ENCODE results near the gene PWWP2A. TPM values are rescaled to one million over a fixed set of nuclear protein-coding genes. Genes with fewer than 3 reads are reported as not detected.
"Not testable (repeated sequence)": the region's sequence is repeated elsewhere in the genome, so short reads cannot be mapped to it uniquely, and the experiment has no call there.

Gene PWWP2A
- total RNA-seq, 1 donor from 2014 or later, result 27.0 TPM

GRCh38 chr5:160165137-160166068, 46.2 kb upstream of the PWWP2A start:
- intact Hi-C loops (cut with DNase I), result no loop called here
- Histone ChIP-seq H3K27ac (peak overlapping the region; percentile 79), H3K9me3 (no peaks in the 10 kb centered on the region), H3K36me3 (no peaks in the 10 kb centered on the region), H3K27me3 (ENCODE audit: low read depth) (no peaks in the 10 kb centered on the region), H3K4me1 (peaks cover 24% of the 10 kb centered on the region), H3K4me3 (peak overlapping the region; percentile 15)
- TF ChIP-seq, protein P1, sequence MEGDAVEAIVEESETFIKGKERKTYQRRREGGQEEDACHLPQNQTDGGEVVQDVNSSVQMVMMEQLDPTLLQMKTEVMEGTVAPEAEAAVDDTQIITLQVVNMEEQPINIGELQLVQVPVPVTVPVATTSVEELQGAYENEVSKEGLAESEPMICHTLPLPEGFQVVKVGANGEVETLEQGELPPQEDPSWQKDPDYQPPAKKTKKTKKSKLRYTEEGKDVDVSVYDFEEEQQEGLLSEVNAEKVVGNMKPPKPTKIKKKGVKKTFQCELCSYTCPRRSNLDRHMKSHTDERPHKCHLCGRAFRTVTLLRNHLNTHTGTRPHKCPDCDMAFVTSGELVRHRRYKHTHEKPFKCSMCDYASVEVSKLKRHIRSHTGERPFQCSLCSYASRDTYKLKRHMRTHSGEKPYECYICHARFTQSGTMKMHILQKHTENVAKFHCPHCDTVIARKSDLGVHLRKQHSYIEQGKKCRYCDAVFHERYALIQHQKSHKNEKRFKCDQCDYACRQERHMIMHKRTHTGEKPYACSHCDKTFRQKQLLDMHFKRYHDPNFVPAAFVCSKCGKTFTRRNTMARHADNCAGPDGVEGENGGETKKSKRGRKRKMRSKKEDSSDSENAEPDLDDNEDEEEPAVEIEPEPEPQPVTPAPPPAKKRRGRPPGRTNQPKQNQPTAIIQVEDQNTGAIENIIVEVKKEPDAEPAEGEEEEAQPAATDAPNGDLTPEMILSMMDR (IDR thresholded peaks at IDR 0.05), result no peak
- ATAC-seq (peak; percentile 93), DNase-seq (peak; percentile 89)

GRCh38 chr5:160162910-160163309, 43.7 kb upstream of the PWWP2A start:
- intact Hi-C loops (cut with DNase I), result no loop called here
- ATAC-seq (no peak), DNase-seq (no peak)
- TF ChIP-seq, protein P1 (IDR thresholded peaks at IDR 0.05), result no peak
- no peak overlapping the region for H3K4me3 ChIP-seq
- peaks cover 24% of the 10 kb centered on the region for H3K4me1 ChIP-seq
- no peaks in the 10 kb centered on the region for H3K36me3 ChIP-seq
- no peaks in the 10 kb centered on the region for H3K9me3 ChIP-seq
- no peaks in the 10 kb centered on the region for H3K27me3 ChIP-seq (ENCODE audit: low read depth)
- no peak overlapping the region for H3K27ac ChIP-seq

DNA sequence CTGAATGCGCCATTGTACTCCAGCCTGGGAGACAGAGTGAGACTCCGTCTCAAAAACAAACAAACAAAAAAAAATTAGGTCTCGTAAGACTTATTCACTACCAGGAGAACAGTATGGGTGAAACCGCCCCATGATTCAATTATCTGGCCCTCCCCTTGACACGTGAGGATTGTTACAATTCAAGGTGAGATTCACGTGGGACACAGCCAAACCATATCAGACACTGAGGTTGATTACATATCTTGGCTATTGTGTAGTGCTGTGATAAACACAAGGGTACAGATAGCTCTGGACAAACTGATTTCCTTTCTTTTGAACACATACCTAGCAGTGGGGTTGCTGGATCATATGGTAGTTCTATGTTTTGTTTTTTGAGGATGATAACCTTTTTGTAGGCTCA, 42.4 kb upstream of the PWWP2A start:
- Histone ChIP-seq H3K9me3 (no peaks in the 10 kb centered on the region), H3K27ac (no peak overlapping the region), H3K27me3 (ENCODE audit: low read depth) (no peaks in the 10 kb centered on the region), H3K4me3 (no peak overlapping the region), H3K4me1 (peaks cover 23% of the 10 kb centered on the region), H3K36me3 (no peaks in the 10 kb centered on the region)
- no peak for DNase-seq
- TF ChIP-seq, protein P1 (IDR thresholded peaks at IDR 0.05), result no peak
- intact Hi-C loops (cut with DNase I), result no loop called here
- no peak for ATAC-seq

- peaks cover 15% of the 10 kb centered on the region for H3K4me1 ChIP-seq
- DNase-seq; H3K9me3 ChIP-seq; ATAC-seq; H3K27me3 ChIP-seq (ENCODE audit: low read depth); H3K36me3 ChIP-seq; H3K4me3 ChIP-seq; H3K27ac ChIP-seq; intact Hi-C loops (cut with DNase I): not testable (repeated sequence)
These were observed 41.6 kb upstream of the PWWP2A start for GRCh38 chr5:160160875-160161274.

- ATAC-seq, result no peak
- H3K4me1 ChIP-seq, result peaks cover 8% of the 10 kb centered on the region
- H3K9me3 ChIP-seq, result no peaks in the 10 kb centered on the region
- H3K27me3 ChIP-seq (ENCODE audit: low read depth), result no peaks in the 10 kb centered on the region
- H3K36me3 ChIP-seq, result no peaks in the 10 kb centered on the region
- no peak for DNase-seq
- H3K27ac ChIP-seq, result no peak overlapping the region
- intact Hi-C loops (cut with DNase I), result no loop called here
- TF ChIP-seq, protein P1 (IDR thresholded peaks at IDR 0.05), result no peak
- H3K4me3 ChIP-seq, result no peak overlapping the region
These were observed 40.9 kb upstream of the PWWP2A start for GRCh38 chr5:160159991-160160792.
